GM18498 (cell line): Measurements from ENCODE around the gene KCNMA1.

Experiments
- ATAC-seq: cut with Tn5 transposase; IDR thresholded peaks from one replicate; pipeline ENCODE4 v1.9.1; 2021; ENCODE audit warnings: mild to moderate bottlenecking, moderate library complexity; ENCODE audit not compliant: unreplicated experiment

KCNMA1 gene

GRCh38 chr10:77016278-77016815, 621.3 kb downstream of the KCNMA1 start:
- ATAC-seq = no peak

- ATAC-seq = no peak
These were observed 622.2 kb downstream of the KCNMA1 start for GRCh38 chr10:77015360-77015759.

- no peak for ATAC-seq
These were observed 624.7 kb downstream of the KCNMA1 start for GRCh38 chr10:77012812-77013500.

GRCh38 chr10:77011874-77012811, 625.5 kb downstream of the KCNMA1 start:
- no peak for ATAC-seq

- ATAC-seq = no peak
These were observed 627.2 kb downstream of the KCNMA1 start for GRCh38 chr10:77010430-77010829.

- ATAC-seq = peak; percentile 87
These were observed 629.8 kb downstream of the KCNMA1 start for GRCh38 chr10:77007834-77008233.

- no peak for ATAC-seq
These were observed 630.6 kb downstream of the KCNMA1 start for GRCh38 chr10:77006836-77007511.

- no peak for ATAC-seq
These were observed 631.7 kb downstream of the KCNMA1 start for GRCh38 chr10:77005871-77006270.

- no peak for ATAC-seq
These were observed 632.6 kb downstream of the KCNMA1 start for GRCh38 chr10:77004917-77005564.

- ATAC-seq = no peak
These were observed 634.7 kb downstream of the KCNMA1 start for GRCh38 chr10:77002872-77003271.

- no peak for ATAC-seq
These were observed 636.4 kb downstream of the KCNMA1 start for GRCh38 chr10:77001206-77001605.

- ATAC-seq = no peak
These were observed 639.2 kb downstream of the KCNMA1 start for GRCh38 chr10:76998451-76998850.

GRCh38 chr10:76997631-76998030, 640.0 kb downstream of the KCNMA1 start:
- ATAC-seq = no peak

GRCh38 chr10:76995023-76995422, 642.6 kb downstream of the KCNMA1 start:
- no peak for ATAC-seq

- no peak for ATAC-seq
These were observed 644.4 kb downstream of the KCNMA1 start for GRCh38 chr10:76993213-76993612.

- no peak for ATAC-seq
These were observed 645.1 kb downstream of the KCNMA1 start for GRCh38 chr10:76992467-76992866.

GRCh38 chr10:76991621-76992020, 646.0 kb downstream of the KCNMA1 start:
- ATAC-seq = no peak

- no peak for ATAC-seq
These were observed 647.0 kb downstream of the KCNMA1 start for GRCh38 chr10:76990561-76990960.

- peak; percentile 88 for ATAC-seq
These were observed 652.8 kb downstream of the KCNMA1 start for GRCh38 chr10:76984559-76985443.

GRCh38 chr10:76983624-76984023, 654.0 kb downstream of the KCNMA1 start:
- no peak for ATAC-seq
